VCaP (cell line): ENCODE results near the gene INPP5B.
"Not testable (repeated sequence)": the region's sequence is repeated elsewhere in the genome, so short reads cannot be mapped to it uniquely, and the experiment has no call there.

Source experiments
- H3K27ac ChIP-seq: fragments of 450-650 bp; 2 replicates; pipeline ENCODE4 v1.5.1; 2017
- TF ChIP-seq, protein P1 (sequence below): fragments of 450-650 bp; conservative IDR thresholded peaks from 2 replicates; pipeline ENCODE4 v1.5.1; 2017; ENCODE audit warnings: mild to moderate bottlenecking, moderate library complexity

Gene INPP5B

DNA sequence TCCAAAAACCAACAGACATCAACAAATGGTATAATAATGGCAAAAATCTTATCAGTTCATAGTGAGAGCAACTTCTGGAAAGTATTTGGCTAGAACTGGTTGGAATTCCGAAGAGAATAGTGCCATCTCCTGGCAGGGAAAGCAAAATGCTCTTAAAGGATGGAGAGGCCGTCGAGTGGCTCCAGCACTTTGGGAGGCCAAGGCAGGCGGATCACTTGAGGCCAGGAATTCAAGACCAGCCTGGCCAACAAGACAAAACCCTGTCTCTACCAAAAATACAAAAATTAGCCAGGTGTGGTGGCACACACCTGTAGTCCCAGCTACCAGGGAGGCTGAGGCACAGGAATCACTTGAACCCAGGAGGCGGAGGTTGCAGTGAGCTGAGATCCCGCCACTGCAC, 28.2 kb upstream of the INPP5B start:
- TF ChIP-seq, protein P1, sequence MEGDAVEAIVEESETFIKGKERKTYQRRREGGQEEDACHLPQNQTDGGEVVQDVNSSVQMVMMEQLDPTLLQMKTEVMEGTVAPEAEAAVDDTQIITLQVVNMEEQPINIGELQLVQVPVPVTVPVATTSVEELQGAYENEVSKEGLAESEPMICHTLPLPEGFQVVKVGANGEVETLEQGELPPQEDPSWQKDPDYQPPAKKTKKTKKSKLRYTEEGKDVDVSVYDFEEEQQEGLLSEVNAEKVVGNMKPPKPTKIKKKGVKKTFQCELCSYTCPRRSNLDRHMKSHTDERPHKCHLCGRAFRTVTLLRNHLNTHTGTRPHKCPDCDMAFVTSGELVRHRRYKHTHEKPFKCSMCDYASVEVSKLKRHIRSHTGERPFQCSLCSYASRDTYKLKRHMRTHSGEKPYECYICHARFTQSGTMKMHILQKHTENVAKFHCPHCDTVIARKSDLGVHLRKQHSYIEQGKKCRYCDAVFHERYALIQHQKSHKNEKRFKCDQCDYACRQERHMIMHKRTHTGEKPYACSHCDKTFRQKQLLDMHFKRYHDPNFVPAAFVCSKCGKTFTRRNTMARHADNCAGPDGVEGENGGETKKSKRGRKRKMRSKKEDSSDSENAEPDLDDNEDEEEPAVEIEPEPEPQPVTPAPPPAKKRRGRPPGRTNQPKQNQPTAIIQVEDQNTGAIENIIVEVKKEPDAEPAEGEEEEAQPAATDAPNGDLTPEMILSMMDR = peak; percentile 80
- not testable (repeated sequence) for H3K27ac ChIP-seq

DNA sequence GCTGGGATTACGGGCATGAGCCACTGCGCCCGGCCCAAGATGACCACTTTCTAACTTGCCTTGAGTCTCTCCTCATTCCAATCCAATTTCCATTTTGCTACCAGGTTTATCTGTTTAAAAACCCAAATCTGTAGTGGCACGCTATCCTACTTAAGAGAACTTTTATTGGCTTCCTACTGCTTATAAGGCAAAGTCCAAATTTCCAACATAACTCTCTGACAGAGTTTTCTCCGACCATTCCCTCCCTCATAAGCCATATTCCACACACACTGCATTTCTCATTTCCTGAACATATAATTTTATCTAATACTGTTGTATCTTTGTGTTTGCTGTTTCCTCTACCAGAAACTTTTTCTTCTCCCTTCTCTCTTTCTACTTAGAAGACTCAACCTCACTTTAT, 27.7 kb upstream of the INPP5B start:
- TF ChIP-seq, protein P1 = no peak
- H3K27ac ChIP-seq = no peak overlapping the region

DNA sequence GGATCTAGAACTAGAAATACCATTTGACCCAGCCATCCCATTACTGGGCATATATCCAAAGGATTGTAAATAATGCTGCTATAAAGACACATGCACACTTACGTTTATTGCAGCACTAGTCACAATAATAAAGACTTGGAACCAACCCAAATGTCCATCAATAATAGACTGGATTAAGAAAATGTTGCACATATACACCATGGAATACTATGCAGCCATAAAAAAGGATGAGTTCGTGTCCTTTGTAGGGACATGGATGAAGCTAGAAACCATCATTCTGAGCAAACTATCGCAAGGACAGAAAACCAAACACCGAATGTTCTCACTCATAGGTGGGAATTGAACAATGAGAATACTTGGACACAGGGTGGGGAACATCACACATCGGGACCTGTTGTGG, 26.8 kb upstream of the INPP5B start:
- not testable (repeated sequence) for H3K27ac ChIP-seq

DNA sequence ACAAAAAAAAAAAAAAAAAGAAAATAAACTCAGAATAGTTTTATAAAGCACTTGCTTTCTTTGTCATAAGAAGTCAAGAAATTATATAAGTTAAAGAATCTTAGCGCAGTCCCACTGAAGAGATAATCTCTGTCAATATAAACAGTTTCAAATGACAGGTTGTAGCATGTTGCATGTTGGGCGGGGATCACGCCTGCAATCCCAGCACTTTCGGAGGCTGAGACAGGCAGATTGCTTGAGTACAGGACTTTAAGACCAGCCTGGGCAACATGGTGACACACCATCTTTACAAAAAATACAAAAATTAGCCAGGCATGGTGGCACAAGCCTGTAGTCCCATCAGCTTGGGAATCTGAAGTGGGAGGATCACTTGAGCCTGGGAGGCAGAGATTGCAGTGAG, 18.4 kb upstream of the INPP5B start:
- TF ChIP-seq, protein P1 = no peak
- H3K27ac ChIP-seq = no peak overlapping the region

DNA sequence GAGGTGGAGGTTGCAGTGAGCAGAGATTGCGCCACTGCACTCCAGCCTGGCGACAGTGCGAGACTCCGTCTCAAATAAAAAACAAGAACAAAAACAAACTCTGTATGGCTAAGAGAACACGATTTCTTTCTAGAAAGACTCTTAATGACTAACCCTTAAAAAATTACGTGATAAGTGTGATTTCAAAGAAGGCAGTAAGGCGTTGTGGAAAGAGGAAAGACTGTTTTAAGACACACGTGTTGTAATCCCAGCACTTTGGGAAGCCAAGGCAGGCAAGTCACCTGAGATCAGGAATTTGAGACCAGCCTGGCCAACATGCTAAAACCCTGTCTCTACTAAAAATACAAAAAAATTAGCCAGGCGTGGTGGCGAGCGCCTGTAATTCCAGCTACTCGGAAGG, 17.3 kb upstream of the INPP5B start:
- not testable (repeated sequence) for H3K27ac ChIP-seq

DNA sequence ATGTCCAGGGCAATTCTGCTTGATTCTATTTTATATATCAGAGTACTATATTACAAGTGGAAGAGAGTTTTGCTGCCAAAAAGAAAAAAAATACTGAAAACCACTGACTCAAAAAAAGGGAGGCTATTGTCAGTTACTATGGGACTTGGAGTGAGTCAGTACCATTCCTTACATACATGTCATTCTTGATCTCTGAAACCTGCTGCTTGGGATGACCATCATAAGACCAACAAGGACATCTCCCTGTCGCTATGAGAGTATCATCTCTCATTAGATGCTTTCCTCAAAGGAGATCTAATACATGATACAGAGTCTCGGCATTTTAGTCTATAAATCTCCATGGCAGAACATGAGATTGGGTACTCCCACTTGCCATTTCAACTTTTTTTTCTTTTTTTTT, 11.8 kb upstream of the INPP5B start:
- TF ChIP-seq, protein P1 = no peak
- H3K27ac ChIP-seq = no peak overlapping the region

DNA sequence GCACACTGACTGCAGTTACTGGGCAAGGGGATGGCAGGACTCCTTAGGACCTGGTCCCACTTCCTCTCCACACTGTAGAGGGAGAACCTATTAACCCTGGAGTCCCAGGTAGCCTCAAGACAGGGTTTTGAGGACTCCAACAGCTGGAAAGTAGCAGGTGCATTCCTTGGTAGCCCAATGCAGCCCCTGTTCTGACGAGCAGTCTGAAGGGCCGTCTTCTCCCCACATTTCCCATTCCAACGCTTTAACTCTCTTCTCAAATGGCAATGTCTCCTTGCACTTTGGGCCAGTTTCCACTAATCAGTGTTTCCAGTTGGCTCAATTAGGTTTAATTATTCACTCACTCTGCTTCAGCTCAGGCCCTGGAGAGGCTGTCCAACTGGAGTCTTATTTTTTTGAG, 8.8 kb upstream of the INPP5B start:
- no peak overlapping the region for H3K27ac ChIP-seq
- TF ChIP-seq, protein P1 = no peak

DNA sequence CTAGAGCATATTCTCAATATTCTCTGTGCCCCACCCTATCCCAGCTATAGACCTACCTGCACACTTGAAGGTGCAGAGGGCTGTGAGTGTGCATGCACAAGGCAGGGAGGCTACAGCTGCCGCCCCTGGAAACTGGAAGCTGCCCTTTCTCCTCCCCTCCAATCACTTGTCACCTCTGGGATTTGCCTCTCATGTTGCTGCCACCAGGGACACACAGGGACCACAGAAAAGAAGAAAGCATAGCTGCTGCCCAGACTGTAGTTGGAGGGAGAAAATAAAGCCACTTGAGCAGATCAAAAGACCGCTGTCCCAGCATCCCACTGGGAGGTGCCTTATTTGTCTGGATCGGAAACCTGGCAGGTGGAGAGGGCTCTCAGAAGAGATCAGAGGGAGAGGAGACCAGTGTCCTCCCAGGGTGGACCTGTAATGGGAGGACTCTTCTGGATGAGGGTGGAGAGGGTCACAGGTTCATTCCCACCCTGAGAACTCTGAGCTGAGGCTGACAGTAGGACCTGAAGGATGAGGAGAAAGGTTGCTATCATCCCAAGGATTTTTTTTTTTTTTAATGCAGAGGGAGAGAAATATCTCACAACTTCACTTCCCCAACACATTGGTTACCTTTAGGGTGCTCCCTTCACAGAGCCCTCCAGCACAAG, 7.6 kb upstream of the INPP5B start:
- TF ChIP-seq, protein P1 = no peak
- H3K27ac ChIP-seq = no peak overlapping the region

DNA sequence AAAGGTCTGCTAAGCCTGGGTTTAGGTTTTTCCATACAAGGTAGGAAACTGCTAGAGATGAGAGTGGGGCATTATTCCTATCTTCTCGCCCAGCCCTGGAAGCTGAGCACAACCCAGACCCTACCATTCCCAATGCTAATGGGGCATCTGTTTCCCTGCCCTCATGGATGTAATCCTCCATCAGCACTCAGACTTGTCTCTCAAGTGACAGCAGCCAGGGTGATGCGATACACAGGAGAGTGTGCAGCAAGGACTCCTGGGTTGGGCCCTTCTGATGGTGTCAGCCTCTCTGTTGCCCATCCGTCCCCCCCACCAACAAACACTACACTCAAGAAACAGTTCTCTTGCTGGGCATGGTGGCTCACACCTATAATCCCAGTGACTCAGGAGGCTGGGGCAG, 5.9 kb upstream of the INPP5B start:
- no peak overlapping the region for H3K27ac ChIP-seq
- TF ChIP-seq, protein P1 = no peak
